CD4-positive, alpha-beta T cell treated with Interleukin-17A for 4 hours (primary cell): ENCODE results near the gene EXOC6B.

Source experiments
- DNase-seq: peaks from one replicate; pipeline ENCODE4 v3.0.0-alpha.2; 2020; ENCODE audit warnings: mixed read lengths

EXOC6B gene

DNA sequence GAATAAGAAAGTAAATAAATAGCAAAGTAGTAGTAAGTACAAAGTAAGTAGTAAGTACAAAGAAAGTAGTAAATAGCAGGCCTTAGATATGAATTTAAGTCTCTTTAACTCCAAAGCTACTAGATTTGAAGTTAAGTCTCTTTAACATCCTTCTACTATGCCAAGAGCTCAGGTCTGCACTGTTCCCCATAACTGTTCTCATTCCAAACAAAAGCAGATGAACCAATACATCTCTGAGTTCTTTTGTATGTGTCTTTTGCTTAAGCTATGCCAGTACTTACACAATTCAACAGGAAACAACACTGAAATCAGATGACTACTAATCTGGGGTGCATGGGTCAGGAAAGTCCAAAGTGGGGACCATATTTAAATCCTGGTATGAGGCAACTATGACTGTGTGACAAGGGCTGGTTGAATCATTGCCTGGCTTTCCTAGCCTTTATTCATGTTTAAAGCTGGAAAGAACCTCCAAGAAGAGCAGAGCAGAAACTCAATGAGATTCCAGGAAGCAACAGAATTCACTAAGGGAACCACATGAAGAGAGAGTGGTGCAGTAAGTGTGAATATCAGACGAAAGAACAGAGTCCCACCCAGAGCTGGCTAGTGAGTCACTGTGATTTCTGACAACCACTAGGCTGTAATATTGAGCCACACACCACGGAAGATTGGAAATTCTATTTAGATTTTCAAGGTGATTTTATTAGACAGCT, 627.1 kb downstream of the EXOC6B start:
- DNase-seq: no peak

DNA sequence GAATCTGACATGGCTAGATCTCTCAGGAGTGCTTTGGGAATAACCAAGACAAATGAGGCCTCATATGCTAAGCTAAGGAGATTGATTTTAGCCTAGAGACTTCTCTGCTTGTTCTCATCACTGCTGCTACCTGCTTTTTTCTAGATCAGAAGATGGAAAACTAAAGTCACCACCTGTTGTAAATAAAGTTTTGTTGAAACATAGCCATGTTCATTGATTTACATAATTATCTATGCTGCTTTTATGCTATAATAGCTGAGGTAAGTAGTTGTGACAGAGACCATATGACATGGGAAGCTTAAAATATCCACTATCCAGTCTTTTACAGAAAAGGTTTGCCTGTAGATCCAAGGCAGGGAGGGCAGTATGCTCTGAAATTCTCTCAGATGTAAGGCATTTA, 632.1 kb downstream of the EXOC6B start:
- DNase-seq: no peak

DNA sequence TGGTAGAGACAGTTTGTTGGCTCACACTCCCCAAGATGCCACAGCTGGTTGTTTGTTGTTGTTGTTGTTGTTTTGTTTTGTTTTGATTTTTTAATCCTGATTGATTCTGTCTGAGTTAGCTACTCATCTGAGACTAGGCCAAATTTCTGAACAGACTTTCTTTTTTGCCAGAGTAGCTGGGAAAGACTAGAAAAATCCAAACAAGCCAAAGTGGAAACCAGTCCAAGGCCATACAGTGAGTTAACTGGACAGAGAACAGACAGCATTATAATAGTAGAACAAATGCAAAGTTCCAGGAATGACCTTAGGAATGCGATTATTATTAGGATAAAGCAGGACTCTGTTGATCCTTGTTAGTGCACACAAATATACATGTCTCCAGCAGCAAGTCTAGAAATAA, 634.4 kb downstream of the EXOC6B start:
- no peak for DNase-seq

DNA sequence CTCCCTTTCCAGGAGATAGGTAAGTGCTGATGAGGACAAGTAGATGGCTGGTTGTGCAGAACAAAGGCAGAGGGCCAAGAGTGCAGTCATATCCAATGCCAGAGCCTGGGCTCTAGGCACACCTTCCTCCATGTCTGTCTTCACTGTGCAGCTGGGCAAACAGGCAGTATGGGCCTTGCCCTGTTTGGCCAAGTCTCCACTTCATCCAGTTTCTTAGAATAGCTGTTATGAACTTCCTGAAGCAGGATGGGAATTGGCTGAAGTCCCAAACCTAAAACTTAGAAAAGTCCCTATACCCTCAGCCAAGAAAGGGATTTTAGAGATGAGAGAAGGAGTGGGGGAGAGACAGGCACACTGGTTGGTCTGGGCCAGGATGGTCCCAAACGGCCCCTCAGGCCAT, 640.6 kb downstream of the EXOC6B start:
- DNase-seq: no peak

DNA sequence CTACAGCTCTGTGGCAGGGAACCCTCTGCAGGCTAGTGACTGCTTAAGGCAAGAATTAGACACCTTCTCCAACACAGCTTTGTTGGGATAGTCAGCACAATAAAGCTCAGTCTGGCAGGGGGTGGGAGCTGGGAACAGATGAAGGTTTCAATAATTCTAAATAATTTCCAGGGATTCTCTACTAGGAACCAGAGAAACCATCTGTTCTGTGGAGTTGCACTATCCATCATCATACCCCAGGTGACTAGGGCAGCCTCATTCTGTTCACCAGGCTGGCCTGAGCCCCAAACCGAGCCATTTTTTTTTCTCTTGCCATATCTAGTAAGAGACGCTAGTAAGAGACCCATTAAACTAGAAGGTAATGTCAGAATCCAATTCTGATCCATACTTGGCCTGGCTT, 642.4 kb downstream of the EXOC6B start:
- DNase-seq: no peak

DNA sequence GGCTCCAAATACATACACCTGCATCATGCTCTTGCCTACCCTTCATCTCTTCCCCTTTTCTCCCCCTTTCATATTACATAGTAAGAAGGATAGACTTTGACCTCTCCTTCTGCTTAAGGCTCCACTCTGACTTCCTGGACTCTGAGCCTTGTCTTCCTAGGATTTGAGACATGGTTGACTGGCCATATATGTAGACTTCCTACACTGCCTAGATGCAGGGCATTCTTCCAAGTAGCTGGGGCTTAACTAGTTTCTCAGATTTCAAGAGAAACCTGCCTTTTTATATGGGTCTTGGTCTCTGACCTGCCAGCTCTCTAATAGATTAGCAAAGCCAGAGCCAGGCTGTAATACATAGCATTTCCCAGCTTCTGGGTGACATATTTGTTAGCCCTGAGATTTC, 642.8 kb downstream of the EXOC6B start:
- no peak for DNase-seq

DNA sequence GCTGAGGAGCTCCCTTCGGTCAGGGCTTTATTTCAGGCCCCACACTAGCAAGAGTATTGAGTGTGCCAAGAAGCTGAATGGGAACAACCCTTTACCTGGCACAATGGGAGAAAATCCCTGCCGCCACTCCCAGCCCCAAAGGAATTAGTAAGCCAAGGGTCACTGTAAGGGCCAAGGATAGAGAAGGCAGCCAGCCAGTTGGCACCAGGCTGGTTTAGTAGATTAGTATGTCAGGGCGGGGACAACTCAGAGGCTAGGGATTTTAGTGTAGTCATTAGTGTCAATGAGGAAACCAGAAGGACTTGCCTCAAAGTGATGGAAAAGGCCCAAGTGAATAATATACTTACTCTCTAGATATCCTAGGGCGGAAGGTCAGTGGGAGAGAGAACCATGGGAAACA, 643.3 kb downstream of the EXOC6B start:
- no peak for DNase-seq

DNA sequence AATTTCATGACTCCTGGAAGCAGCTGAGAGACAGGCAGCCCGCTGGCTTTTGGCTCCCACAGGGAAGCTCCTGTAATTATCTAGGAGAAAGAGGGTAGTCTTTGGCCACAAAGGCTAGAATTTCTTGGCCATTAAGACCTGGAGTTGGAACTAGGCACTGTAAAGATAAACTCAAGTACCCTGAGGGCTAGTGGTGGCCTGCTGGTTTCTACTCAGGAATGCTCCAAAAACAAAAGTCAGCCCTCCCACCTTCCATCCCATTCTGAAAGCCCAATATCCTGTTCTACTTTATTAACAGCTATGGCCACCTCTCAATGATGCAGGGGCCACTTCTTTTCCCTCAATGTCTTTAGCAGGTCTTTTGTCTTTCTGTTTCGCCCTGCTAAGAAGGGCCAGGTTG, 644.2 kb downstream of the EXOC6B start:
- DNase-seq: no peak

DNA sequence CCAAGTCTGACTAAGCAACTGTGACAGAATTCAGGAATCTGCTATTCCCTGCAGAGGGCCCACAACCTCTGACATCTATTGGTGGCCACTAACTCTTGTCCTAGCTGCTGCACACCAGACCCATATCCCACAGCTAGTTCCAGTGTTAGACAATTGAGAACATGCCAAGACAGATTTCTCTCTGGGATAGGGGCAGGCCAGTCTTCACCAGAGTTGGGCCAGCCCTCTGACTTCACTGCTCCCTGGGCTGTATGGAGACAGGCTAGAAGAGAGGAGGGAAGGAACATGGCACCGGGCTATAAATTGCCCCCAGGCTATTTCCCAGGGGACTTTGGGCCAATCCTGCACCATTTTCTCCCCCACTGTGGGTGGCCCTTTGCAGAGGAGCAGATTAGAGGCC, 645.5 kb downstream of the EXOC6B start:
- DNase-seq: no peak

DNA sequence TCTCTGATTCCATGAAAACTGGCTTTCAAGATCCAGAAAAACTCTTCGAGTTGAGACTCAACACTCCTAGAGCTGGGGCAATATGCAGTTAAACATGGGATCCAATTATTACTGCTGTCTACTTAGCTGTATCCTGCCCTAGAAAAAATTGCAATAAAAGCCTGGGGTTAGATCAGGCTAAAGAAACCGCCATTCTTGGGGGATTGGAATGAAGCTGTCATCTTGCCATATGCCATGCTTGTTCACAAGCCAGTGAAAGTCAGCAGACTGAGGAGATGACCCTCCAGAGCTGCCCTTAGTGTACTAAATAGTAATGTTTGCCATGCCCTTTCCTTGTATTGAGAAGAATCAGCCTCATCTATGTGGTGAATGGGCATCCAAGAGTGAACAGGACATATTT, 647.3 kb downstream of the EXOC6B start:
- no peak for DNase-seq

DNA sequence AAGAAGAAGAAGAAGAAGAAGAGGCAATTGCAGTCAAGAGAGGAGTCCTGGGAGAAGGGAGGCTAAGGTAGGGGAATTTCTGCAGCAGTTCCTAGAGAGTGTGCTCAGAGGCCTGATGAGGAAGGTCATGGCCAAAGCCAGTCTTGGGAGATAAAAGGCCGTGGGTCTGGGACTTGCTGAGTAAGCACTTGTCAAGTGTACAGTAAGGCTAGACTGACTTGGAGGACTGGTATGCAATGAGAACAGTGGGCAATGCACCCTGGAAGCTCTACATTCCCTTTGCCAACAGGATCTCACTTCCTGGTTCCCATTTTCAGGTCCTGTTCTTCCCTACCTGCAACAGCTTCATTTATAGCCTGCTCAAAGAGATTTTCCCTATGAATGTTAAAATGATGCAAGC, 649.6 kb downstream of the EXOC6B start:
- DNase-seq: no peak

DNA sequence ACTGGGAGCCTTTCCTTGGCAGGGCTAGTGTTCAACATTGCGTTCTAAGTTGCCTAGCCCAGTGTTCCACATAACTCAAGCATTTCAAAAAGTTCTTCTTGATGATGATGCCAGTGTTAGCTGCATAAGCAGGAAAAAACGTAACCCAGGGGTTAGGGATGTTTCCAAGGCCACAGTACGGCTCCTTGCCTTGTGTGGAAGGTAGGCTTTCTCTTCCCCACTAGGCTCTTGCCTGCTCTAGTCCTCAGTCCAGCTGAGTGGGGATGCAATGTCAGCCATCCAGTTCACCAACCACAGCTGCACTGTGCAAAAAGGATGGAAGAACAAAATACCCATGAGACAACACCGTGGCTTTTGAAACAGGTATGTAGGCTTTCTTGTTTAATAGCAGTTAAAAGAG, 650.2 kb downstream of the EXOC6B start:
- no peak for DNase-seq

DNA sequence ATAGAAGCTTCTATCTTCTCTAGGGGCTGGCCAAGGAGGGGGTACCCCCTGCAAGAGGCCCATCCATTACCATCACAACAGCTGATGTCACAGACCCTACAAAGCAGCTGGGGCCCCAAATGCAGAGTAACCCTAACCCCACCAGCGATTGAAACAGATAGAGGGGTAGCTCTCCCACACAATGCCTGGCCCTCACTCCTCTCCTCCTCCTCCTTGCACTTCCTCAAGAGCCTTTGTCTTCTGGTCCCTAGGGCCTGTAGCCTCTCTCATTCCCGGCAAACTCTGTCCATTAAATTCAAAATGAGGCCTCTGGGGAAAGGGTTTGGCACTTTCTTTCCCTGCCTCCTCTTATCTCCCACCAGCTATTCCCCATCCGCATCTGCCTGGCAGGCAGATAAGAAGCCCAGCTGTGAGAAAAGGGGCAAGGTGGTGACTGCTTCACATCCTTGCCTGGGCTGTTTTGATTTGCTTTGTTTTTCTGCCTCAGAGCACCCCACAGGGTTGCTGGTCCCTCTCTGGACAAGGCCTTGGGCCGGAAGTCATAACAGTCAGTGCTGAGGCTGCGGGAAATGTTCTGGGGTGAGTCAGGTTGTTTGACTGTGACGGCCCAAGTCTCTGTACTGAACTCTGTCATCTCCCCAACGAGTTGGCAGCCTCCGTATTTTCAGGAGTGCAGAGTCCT, 652.1 kb downstream of the EXOC6B start:
- DNase-seq: no peak

DNA sequence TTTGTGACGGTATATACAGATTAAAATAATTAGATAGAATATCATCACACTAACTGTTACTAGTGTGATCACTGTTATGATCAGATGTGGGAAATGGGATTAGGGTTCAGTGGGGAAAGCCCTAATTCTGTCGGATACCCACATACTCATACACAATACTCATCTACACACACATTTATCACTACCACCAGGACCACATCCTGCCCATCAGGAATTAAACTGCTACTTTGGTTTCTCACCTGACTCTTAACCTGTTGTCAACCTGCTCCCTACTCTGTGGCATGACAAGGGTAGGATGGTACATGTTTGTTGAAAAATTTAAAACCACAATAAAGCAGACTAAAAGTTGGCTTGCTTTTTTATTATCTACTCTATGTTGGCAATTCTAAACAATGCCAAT, 653.4 kb downstream of the EXOC6B start:
- DNase-seq: no peak

DNA sequence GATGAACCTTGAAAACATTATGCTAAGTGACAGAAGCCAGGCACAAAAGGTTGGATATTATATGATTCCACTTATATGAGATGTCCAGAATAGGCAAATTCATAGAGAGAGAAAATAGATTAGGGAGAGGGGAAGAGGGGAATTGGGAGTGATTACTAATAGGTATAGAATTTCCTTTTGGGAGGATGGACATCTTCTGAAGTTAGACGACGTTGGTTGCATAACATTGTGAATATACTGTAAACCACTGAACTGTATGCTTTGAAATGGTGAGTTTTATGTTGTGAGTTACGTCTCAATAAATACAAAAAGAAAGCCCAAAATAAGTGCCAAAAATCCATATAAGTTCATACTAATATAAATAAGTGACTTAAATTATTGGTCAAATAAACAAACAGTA, 659.6 kb downstream of the EXOC6B start:
- DNase-seq: no peak

DNA sequence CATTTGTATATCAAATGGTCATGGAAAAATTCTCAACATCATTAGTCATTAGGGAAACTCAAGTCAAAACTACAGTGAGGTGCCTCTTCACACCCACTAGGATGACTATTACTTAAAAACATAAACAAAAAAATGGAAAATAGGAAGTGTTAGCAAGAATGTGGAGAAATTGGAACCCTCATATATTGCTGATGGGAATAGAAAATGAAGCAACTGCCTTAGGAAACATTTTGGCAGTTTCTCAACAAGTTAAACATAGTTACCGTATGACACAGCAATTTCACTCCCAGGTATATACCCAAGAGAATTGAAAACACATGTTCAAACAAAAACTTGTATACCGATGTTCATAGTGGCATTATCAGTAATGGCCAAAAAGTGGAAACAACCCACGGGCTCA, 660.0 kb downstream of the EXOC6B start:
- DNase-seq: no peak

DNA sequence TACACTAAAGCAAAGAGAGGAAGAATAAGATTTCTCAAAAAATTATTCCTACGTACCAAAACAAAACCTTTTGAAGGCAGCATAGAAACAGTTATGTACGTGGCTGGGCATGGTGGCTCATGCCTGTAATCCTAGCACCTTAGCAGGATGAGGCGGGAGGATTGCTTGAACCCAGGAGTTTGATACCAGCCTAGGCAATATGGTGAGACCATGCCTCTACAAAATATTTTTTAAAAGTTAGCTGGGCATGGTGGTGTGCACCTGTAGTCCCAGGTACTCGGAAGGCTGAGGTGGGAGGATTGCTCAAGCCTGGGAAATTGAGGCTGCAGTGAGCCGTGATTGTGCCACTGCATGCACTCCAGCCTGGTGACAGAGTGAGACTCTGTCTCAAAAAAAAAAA, 663.3 kb downstream of the EXOC6B start:
- no peak for DNase-seq

DNA sequence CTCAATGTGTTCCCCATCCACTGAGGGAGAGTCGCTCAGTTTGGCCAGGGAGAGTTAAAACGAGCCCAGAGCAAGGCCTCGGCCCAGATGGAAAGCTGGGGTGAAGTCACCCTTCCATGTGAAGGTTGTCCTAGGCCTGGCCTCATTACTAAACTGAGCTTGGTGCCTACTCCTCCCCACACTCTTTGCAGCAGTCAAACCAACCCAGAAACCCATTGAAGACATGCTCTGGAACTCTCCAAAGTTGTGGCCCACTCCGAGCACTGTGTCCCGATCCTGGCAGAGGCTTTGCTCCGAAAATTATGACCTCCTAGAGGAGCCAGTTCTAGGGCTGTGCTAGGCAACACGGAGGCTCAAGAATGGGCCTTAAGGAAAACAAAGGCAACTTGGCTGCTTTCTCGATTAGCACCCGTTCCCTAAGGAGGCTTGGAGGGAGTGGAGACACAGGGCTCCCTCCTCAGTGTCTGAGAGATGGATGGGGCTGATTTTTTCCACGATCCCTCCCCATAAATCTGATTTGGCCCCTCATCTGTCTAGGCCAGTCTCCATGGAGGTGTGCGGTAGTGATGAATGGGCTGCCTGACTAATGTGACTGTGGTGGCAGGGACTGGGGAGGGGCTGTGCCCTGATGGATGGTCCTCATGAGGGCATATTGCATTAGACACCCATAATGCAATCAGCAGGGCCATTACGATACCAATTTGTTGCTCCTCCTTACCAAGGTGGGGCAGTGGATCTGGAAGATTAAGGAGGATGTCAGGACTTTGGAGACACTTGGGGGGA, 666.4 kb downstream of the EXOC6B start:
- DNase-seq: no peak

DNA sequence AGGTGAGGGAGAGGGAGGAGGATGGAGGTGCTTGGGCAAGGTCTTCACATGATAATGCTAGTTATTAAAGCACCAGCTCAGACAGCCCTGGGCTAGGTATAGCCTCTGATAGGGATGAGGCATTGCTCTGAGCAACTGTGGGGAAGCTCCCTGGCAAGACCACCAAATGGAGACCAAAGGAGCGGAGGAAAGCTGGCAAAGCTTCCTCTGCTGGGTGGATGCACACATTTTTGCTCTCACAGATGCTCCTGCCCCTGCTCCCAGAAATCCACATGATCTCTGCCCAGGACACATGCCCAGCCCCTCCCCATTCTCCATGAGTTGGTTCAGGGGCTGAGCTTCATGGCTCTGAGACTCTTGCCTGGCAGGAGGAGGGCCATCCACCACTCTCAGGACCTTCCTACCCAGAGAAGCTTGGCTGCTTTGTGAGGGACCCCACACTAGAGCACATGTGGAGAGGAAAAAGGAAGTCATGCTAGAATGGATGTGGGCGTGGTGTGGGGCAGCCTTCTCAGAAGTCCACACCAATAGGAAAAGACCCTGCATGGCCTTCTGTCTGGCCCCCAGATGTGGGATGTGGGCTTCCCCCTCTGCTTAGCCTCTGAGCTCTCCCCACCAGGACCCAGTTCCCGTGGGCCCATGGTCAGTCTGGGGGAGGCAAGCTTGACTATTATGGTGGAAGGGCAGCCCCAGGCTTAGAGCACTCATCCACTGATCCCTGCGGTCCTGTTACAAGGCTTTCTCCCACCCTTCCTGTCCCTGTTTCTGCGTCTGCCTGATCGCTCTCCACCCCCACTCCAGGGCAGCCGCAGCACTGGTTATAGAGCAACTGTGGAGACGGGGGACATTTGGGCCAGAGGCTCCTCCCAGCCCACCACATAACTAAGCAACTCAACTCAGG, 667.7 kb downstream of the EXOC6B start:
- DNase-seq: no peak

DNA sequence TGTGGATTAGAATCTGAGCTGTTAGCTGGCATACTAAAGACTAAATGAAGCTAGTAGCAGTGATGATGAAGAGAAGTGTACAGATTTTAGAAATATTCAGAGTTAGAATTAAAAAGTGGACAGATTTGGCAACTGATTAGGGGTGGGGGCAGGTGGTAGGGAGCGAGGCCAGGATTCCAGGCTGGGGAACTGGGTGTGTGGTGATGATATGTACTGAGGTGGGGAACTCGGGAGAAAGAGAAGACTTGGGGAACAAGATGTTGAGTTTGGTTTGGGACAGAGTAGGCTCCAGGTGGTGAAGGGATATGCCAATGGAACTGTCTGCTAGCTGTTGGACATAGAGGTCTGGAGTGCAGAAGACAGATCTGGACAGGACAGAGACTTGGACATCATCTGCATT, 669.0 kb downstream of the EXOC6B start:
- DNase-seq: no peak

DNA sequence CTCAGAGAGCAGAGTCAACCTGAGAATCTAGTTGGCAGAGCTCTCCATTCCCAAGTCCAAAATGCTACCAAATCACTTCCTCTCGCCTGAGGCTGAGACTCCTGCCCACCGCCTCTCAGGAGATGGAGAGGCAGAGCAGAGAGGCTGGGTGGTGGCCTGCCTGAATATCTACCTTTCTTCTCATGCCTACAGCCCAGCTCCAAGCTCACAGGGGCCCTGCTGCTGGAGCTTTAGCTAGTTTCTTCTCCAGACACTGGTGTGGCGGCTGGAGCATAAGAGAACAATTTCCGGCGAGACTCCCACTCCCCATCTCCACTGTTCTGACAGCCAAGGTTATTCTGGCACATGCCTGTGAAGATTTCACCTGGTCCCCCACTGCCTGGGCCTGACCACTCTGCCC, 670.1 kb downstream of the EXOC6B start:
- no peak for DNase-seq

DNA sequence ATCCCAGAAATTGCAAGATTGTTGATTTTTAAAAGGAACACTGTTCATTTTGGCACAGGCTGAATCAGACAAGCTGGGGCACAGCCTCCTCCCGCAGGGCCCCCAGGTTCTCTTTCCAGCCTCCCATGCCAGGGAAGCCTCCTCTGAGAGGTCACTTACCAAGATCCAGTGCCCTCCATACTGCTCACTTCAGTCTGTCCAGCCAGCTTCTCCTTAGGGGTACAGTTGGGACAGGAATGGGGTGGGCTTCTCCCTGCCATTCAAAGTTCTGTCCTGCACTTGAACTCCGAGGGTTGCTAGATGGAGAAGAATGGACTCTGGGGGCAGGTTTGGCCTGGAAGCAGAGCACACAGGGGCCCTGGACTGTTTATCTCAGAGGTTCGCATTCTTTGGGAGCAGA, 670.7 kb downstream of the EXOC6B start:
- no peak for DNase-seq

DNA sequence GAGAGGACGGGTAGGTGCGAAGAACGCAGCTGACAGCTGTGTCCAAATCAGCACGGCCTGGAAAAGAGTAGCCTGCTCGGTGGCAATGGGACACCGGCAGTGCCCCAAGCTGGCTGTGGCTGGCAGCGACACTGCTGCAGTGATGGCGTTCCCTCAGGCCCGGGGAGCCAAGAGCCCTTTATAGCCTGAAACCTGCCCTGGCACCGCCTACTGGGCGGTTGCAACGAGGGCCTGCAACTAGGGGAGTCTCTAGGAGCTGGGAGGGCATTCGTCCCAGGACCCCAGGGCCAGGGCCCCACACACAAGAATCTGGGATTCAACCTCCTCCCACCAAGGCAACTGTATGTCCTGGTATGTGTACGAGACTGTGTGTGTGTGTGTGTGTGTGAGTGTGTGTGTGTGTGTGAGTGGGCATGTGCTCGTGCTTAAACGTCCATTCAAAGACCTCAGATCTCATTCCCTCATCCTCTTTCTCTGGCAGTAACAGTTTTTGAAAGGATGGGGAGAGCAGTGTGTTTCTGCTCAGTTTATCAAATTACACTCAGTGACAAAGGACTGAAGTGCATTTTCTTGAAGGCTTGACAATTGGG, 671.4 kb downstream of the EXOC6B start:
- no peak for DNase-seq
